ENCODE results near the gene CCDC97. TPM values are rescaled to one million over a fixed set of nuclear protein-coding genes. Genes with fewer than 3 reads are reported as not detected.

Gene CCDC97
- total RNA-seq, 2 donors from 2014 or later = 28.8 to 33.4 TPM

DNA sequence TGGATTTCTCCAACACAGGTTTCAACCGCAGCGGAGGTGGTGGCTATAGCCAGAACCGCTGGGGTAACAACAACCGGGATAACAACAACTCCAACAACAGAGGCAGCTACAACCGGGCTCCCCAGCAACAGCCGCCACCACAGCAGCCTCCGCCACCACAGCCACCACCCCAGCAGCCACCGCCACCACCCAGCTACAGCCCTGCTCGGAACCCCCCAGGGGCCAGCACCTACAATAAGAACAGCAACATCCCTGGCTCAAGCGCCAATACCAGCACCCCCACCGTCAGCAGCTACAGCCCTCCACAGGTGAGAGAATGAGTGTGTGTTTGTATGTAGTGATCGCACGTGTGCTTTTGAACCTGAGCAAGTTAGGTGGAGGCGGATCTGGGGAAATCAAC is 6.0 kb upstream of the CCDC97 start:
- ATAC-seq (replicated peaks in 1 of 2) = no peak
- peaks cover 13 to 34% of the 10 kb centered on the region in 2 donors for H3K36me3 Mint-ChIP-seq (ENCODE audit: insufficient read depth in 2 of 2)
- H3K27me3 Mint-ChIP-seq (ENCODE audit: low read depth) = no peaks in the 10 kb centered on the region
- no peaks in the 10 kb centered on the region for H3K9me3 Mint-ChIP-seq
- H3K4me1 Mint-ChIP-seq (ENCODE audit: low read depth) = peaks cover 95% of the 10 kb centered on the region
- H3K4me3 Mint-ChIP-seq = peak overlapping the region; percentile 77 to 79
- no peak for DNase-seq
- no peak overlapping the region for H3K27ac Mint-ChIP-seq

DNA sequence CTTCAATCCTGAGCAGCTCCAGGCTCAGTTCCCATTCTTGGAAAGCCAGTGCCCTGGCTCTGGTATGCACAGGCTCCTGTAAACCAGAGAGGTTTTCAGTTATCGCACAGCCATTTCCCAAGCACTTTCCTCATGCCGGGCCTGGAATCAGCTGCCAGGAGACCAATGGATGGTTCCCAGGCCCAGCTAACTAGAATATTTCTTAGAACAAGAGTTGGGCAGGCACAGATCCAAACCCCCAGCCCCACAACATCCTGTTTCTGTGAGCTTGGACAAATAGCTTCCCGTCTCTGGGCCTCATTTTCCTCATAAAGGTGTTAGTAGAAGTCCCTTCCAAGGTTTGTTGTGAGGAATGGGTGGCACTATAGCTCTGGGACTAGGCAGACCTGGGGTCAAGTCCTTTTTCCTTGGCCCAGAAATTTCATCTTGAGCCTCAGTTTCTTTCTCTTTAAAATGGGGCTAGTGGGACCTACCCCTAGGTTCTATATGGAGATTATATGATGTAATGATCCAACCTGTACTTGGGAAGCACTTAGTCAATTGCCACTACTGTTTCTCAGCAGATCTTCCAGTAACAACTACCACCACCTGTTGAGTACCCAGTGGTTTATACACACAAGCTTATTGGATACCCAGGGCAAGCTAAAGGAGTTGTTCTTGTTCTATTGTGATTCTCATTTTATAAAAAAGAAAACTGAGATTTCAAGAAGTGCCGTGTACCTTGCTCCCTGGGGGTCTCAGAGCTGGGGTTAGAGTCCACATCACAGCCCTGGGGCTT is 5.1 kb upstream of the CCDC97 start:
- peaks cover 12 to 34% of the 10 kb centered on the region in 2 donors for H3K36me3 Mint-ChIP-seq (ENCODE audit: insufficient read depth in 2 of 2)
- peak overlapping the region; percentile 76 for H3K27ac Mint-ChIP-seq
- no peak for ATAC-seq (replicated peaks in 1 of 2)
- peaks cover 92% of the 10 kb centered on the region for H3K4me1 Mint-ChIP-seq (ENCODE audit: low read depth)
- no peaks in the 10 kb centered on the region for H3K9me3 Mint-ChIP-seq
- H3K4me3 Mint-ChIP-seq = peak overlapping the region in 1 of 2 donors; percentile 25
- no peaks in the 10 kb centered on the region for H3K27me3 Mint-ChIP-seq (ENCODE audit: low read depth)
- no peak for DNase-seq

DNA sequence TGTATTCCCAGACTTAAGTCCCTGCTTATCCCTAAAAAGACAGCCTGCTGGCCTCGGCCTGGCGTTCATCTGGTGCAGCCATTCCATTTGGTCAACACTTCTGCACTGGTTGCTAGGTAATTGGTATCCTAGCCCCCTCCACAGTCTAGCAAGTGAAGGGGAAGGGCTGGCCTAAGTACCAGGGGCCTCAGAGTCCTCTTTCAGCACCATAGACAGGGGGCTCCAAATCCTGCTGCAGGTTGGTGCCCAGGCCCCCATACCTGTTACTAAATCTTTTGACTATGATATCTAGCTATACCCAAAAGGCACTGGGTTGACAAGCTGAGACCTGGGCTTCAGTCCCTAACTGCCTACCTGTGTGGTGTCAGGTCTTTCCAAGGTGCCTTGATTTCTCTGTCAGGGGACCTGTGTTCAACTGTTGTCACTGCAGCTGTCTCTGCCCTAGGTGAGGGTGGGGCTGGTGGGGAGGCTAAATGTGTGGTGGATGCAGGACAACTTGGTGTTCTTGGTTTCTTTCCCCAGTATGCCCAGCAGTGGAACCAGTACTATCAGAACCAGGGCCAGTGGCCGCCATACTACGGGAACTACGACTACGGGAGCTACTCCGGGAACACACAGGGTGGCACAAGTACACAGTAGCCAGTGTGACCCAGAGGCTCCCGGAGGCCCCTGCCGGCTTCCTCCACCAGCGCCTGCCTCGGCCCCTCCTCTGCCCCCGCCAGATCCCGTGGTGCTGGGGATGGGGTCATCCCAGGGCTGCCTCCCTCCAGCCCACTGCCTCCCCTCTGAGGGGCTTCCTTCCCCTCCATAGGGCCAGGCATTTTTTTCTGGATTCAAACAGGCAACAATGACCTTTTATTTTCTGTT is 3.8 kb upstream of the CCDC97 start:
- peak overlapping the region; percentile 98 for H3K27ac Mint-ChIP-seq
- H3K36me3 Mint-ChIP-seq (ENCODE audit: insufficient read depth in 2 of 2) = peaks cover 12 to 35% of the 10 kb centered on the region in 2 donors
- H3K27me3 Mint-ChIP-seq (ENCODE audit: low read depth) = no peaks in the 10 kb centered on the region
- no peak for ATAC-seq (replicated peaks in 1 of 2)
- peak overlapping the region; percentile 88 to 92 for H3K4me3 Mint-ChIP-seq
- no peak for DNase-seq
- H3K9me3 Mint-ChIP-seq = no peaks in the 10 kb centered on the region
- peaks cover 90% of the 10 kb centered on the region for H3K4me1 Mint-ChIP-seq (ENCODE audit: low read depth)

DNA sequence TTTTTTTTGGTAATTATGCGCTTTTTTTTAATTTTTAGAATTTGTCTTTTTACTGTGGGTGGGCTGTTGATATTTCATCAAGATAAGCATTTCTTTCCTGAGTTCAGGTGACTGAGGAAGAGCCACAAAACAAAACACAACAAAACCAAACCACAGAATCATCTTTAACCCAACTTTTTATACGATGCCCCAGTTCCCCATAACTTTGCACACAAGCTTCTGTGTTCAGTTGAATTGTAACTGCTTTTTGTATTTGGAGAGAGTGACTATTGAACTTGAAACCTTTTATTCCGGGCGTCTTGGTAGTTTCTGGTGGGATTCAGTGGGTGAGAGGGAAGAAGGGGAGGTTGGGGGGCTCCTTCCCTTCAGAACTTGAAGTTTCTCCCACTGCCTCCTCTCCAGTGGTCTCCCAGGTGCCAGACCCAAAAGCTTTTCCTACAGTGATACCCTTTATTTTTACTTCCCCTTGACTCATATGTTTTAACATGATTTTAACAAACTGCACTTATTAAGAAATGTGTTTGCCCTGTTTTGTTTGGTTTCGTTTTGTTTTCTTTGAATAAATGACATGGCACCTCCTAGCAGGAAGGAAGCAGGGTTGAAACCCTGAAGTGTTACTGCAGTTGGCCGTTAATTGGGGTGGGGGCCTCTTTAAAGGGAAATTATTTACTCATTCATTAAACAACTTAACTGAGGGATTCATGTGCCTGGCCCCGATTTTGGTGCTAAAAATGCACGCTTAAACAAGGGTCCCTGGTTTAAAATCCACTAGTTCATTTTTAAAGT is 2.7 kb upstream of the CCDC97 start:
- Mint-ChIP-seq H3K27me3 (ENCODE audit: low read depth) (no peaks in the 10 kb centered on the region), H3K36me3 (ENCODE audit: insufficient read depth in 2 of 2) (peaks cover 8 to 28% of the 10 kb centered on the region in 2 donors), H3K27ac (peak overlapping the region; percentile 98), H3K4me1 (ENCODE audit: low read depth) (peaks cover 90% of the 10 kb centered on the region), H3K4me3 (peak overlapping the region; percentile 88 to 92), H3K9me3 (no peaks in the 10 kb centered on the region)
- no peak for DNase-seq
- ATAC-seq (replicated peaks in 1 of 2) = no peak

DNA sequence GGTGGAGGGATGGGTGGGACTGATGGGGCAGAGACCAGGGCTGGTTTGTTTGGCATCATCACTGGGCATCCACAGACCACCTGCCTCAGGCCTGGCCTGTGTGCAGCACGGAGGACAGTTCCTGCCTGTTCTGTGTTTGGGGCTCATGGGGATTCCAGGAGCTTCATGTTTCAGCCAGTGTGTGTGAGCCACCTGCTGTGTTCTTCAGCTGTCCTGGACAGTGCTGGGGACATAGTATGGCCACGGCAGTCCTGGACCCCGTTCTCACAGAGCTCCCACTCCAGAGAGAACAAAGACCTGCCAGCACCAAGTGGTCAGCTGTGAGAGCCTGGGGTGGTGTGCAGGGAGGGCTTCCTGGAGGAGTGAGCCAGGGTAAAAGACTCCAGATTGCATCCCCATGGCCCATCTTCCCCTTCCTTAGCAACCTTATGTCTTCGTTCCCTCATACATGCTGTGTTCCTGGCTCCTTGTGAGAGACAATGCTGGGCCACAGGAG is 2.0 kb upstream of the CCDC97 start:
- Mint-ChIP-seq H3K4me3 (peak overlapping the region; percentile 88 to 92), H3K27ac (peak overlapping the region; percentile 98), H3K4me1 (ENCODE audit: low read depth) (peaks cover 88% of the 10 kb centered on the region), H3K27me3 (ENCODE audit: low read depth) (no peaks in the 10 kb centered on the region), H3K36me3 (ENCODE audit: insufficient read depth in 2 of 2) (peaks cover 5 to 24% of the 10 kb centered on the region in 2 donors), H3K9me3 (no peaks in the 10 kb centered on the region)
- DNase-seq (no peak), ATAC-seq (replicated peaks in 1 of 2) (peak; percentile 6 to 12)

DNA sequence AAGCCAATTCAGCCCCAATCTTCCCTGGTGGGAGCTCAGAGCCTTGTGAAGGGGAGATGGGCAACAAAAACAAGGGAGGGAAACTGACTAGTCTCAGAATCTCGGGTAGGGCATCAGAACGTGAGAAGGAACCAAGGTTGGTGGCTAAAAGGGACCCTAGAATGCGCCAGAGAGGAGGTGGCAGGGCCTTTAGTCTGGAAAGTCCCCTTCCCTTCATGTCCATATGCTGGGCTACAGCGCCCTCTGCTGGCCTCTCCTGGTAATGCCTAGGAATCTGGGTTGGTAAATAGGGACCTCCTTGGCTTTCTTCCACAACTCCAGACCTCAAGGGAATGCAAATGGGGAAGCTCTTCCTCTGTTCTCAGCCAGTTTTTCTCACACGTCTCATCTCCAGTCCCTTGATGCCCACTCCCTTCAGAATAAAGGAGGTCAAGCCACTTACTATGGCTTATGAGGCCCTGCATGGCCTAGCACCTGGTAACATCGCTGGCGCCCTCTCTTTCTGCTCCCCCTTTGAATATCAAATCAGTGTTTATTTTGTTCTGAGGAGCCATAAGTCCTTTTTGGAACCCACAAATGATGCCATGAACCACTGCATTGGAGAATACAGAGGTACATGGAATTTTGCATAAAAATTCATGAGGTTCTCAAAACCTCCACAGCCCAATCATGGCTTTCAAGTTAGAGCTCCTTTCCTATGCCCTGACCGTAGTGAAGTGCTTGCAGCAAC is 1.4 kb upstream of the CCDC97 start:
- Mint-ChIP-seq H3K4me3 (peak overlapping the region; percentile 88 to 92), H3K27me3 (ENCODE audit: low read depth) (no peaks in the 10 kb centered on the region), H3K36me3 (ENCODE audit: insufficient read depth in 2 of 2) (peaks cover 11 to 24% of the 10 kb centered on the region in 2 donors), H3K27ac (peak overlapping the region; percentile 98), H3K4me1 (ENCODE audit: low read depth) (peaks cover 88% of the 10 kb centered on the region), H3K9me3 (no peaks in the 10 kb centered on the region)
- DNase-seq (peak; percentile 88 to 95), ATAC-seq (replicated peaks in 1 of 2) (peak; percentile 57 to 59)

DNA sequence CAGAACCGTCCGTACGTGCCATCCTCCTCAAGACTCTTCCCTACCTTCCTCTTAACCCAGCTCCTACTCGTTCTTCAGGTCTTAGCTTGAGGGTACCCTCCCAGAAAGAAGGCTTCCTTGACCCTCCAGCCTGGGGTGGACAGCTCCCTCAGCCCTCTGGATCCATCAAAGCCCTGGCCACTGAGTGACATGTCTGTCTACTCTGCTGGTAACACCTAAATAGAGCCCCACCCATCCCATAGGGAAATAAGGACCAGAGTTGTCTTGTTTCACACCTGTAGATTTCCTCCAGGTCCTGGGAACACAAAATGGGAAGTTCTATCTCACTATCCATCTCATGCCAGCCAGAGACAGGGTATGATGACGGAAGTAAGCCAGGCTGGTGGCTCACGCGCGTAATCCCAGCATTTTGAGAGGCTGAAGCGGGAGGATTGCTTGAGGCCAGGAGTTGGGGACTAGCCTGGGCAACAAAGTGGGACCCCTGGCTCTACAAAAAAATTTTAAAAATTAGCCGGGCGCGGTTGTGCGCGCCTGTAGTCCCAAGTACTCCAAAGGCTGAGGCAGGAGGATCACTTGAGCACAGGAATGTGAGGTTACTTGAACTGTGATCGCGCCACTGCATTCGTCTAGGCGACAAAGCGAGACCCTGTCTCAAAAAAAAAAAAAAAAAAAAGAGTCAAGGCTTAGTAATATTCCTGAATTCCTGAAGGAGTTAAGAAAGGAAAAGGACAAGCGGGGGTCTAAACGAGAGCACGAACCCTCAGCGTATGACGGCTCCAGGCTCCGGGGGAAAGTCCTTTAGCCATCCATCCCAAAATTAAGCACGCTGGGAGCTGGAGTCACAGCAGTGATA is 566 bp upstream of the CCDC97 start:
- peak overlapping the region; percentile 88 to 92 for H3K4me3 Mint-ChIP-seq
- peaks cover 81% of the 10 kb centered on the region for H3K4me1 Mint-ChIP-seq (ENCODE audit: low read depth)
- H3K27ac Mint-ChIP-seq = peak overlapping the region; percentile 98
- peaks cover 9 to 19% of the 10 kb centered on the region in 2 donors for H3K36me3 Mint-ChIP-seq (ENCODE audit: insufficient read depth in 2 of 2)
- no peaks in the 10 kb centered on the region for H3K9me3 Mint-ChIP-seq
- H3K27me3 Mint-ChIP-seq (ENCODE audit: low read depth) = no peaks in the 10 kb centered on the region
- DNase-seq = peak in 1 of 2 donors; percentile 31
- peak; percentile 3 to 7 for ATAC-seq (replicated peaks in 1 of 2)

DNA sequence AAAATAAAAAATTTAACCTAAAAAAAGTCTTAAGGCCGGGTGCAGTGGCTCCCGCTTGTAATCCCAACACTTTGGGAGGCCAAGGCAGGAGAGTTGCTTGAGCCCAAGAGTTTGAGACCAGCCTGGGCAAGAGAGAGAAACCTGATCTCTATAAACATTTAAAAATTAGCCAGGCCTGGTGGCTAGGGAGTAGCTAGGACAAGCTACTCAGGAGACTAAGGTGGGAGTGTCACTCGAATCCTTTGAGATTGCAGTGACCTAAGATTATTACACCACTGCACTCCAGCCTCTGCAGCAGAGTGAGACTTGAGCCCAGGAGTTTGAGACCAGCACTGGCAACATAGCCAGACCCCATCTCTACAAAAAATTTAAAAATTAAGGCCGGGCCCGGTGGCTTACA is 1.1 kb downstream of the CCDC97 start:
- DNase-seq (no peak), ATAC-seq (replicated peaks in 1 of 2) (no peak)
- Mint-ChIP-seq H3K9me3 (no peaks in the 10 kb centered on the region), H3K36me3 (ENCODE audit: insufficient read depth in 2 of 2) (peaks cover 10 to 12% of the 10 kb centered on the region in 2 donors), H3K4me3 (peak overlapping the region; percentile 29 to 88), H3K27ac (peak overlapping the region; percentile 98), H3K4me1 (ENCODE audit: low read depth) (peaks cover 67% of the 10 kb centered on the region), H3K27me3 (ENCODE audit: low read depth) (no peaks in the 10 kb centered on the region)

DNA sequence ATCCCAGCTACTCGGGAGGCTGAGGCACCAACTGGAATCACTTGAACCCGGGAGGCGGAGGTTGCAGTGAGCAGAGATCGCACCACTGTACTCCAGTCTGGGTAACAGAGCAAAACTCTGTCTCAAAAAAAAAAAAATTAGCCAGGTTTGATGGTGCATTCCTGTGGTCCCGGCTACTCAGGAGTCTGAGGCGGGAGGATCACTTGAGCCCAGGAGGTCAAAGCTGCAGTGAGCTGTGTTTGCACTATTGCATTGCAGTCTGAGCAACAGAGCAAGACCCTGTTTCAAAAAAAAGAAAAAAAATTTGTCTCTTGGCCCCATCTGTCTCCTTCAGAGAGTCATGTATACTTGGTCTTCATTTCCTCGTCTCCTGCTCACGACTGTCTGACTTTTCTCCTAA is 1.6 kb downstream of the CCDC97 start:
- no peak for ATAC-seq (replicated peaks in 1 of 2)
- Mint-ChIP-seq H3K27ac (peak overlapping the region; percentile 3), H3K4me3 (peak overlapping the region; percentile 29 to 88), H3K27me3 (ENCODE audit: low read depth) (no peaks in the 10 kb centered on the region), H3K4me1 (ENCODE audit: low read depth) (peaks cover 62% of the 10 kb centered on the region), H3K36me3 (ENCODE audit: insufficient read depth in 2 of 2) (peaks cover 11 to 12% of the 10 kb centered on the region in 2 donors), H3K9me3 (no peaks in the 10 kb centered on the region)
- no peak for DNase-seq

DNA sequence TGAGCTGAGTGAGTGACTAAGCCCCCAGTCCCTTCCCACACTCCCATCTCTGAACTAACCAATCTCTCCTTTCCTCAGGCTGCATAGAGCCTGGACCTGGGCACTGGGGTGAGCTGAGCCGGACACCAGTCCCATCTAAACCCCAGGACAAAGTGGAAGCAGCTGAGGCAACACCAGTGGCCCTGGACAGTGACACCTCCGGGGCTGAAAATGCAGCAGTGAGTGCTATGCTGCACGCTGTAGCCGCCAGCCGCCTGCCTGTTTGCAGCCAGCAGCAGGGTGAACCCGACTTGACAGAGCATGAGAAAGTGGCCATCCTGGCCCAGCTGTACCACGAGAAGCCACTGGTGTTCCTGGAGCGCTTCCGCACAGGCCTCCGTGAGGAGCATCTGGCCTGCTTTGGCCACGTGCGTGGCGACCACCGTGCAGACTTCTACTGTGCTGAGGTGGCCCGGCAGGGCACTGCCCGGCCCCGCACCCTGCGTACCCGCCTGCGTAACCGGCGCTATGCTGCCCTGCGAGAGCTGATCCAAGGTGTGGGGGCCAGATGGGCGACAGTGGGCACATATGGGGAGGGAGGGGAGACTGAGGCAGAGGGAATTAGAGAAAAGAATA is 6.4 kb downstream of the CCDC97 start:
- peaks cover 26% of the 10 kb centered on the region for H3K4me1 Mint-ChIP-seq (ENCODE audit: low read depth)
- DNase-seq (no peak), ATAC-seq (replicated peaks in 1 of 2) (no peak)
- H3K9me3 Mint-ChIP-seq = no peaks in the 10 kb centered on the region
- H3K27me3 Mint-ChIP-seq (ENCODE audit: low read depth) = no peaks in the 10 kb centered on the region
- peak overlapping the region; percentile 79 for H3K27ac Mint-ChIP-seq
- H3K36me3 Mint-ChIP-seq (ENCODE audit: insufficient read depth in 2 of 2) = peaks cover 15 to 19% of the 10 kb centered on the region in 2 donors
- no peak overlapping the region for H3K4me3 Mint-ChIP-seq

All from activated T-cell treated with anti-CD3 and anti-CD28 coated beads, Interleukin-2, amount 50 U/mL, for 72 hours (primary cell).